Tibial nerve (tissue), 4 donors: Measurements from ENCODE around the gene UGT1A8. TPM values are rescaled to one million over a fixed set of nuclear protein-coding genes. Genes with fewer than 3 reads are reported as not detected.

Source experiments
- DNase-seq, 2 donors: peaks; one replicate each; pipeline ENCODE4 v3.0.0-alpha.2; 2019; ENCODE audit warnings: low spot score in 2 of 2
- H3K27ac ChIP-seq, 4 donors: fragments of 200-600 bp; sonication (generic) in 3 of 4; one replicate each; pipeline ENCODE4 v1.5.1; 2017 to 2019; ENCODE audit warnings: mild to moderate bottlenecking in 1 of 4
- H3K27me3 ChIP-seq, 2 donors: fragments of 200-600 bp; sonication (generic) in 1 of 2; one replicate each; pipeline versions ENCODE4 v1.5.1 to v1.6.0; 2017 to 2019
- H3K36me3 ChIP-seq, 3 donors: fragments of 200-600 bp; sonication (generic); one replicate each; pipeline ENCODE4 v1.5.1; 2018 to 2019
- H3K4me1 ChIP-seq, 4 donors: fragments of 200-600 bp; sonication (generic) in 3 of 4; one replicate each; pipeline ENCODE4 v1.5.1; 2017 to 2019
- H3K4me3 ChIP-seq, 4 donors: fragments of 200-600 bp; sonication (generic) in 3 of 4; one replicate each; pipeline ENCODE4 v1.5.1; 2017 to 2019; ENCODE audit warnings: mild to moderate bottlenecking in 1 of 4, moderate library complexity in 1 of 4
- H3K9me3 ChIP-seq, 4 donors: fragments of 200-600 bp; sonication (generic) in 3 of 4; one replicate each; pipeline ENCODE4 v1.5.1; 2017 to 2019
- CTCF ChIP-seq, 5 experiments: fragments of 200-600 bp in 3 of 5; fragments of 450-650 bp in 2 of 5; sonication (generic) in 3 of 5; IDR thresholded peaks; one replicate each; pipeline ENCODE4 v1.5.1; 2016 to 2019; ENCODE audit warnings: antibody characterized with exemption in 5 of 5, mild to moderate bottlenecking in 3 of 5, moderate library complexity in 2 of 5
- EP300 ChIP-seq, 2 donors: sonication (generic); formaldehyde crosslinking; IDR thresholded peaks; one replicate each; pipeline ENCODE4 v1.6.1; 2017; ENCODE audit warnings: antibody characterized with exemption in 2 of 2, mild to moderate bottlenecking in 1 of 2
- POLR2A ChIP-seq, 2 donors: fragments of 450-650 bp; IDR thresholded peaks; one replicate each; pipeline ENCODE4 v1.6.1; 2017; ENCODE audit warnings: antibody characterized with exemption in 2 of 2, mild to moderate bottlenecking in 2 of 2, moderate library complexity in 2 of 2
- WGBS, 2 donors: methylation state at CpG; one replicate each; pipeline ENCODE4 v1.1.5; 2018; 5-methylcytosine and 5-hydroxymethylcytosine counted together
- total RNA-seq, 4 donors: library from RNA; depleted of rRNA; stranded (reverse); fragments of >200 nt; gene quantifications; one replicate each; pipeline ENCODE4 v1.1.0, GENCODE V29; 2016

UGT1A8 gene
- total RNA-seq, 4 donors from 2014 or later, result not detected

GRCh38 chr2:233778030-233778429 is 160.6 kb downstream of the UGT1A8 start, which contains the start of gene MROH2A:
TSS of gene MROH2A (plus strand) at chr2:233778330. CDS start at chr2:233779359, 1,029 bp downstream.
- H3K9me3 ChIP-seq, result peaks cover 0 to 9% (median 0%) of the 10 kb centered on the region in 4 donors
- TF ChIP-seq EP300 (IDR thresholded peaks at IDR 0.05) (no peak), CTCF (IDR thresholded peaks at IDR 0.05) (no peak), POLR2A (IDR thresholded peaks at IDR 0.05) (no peak)
- no peak within 1 kb of the TSS for H3K27ac ChIP-seq
- H3K27me3 ChIP-seq, result no peaks in the 10 kb centered on the region
- H3K4me1 ChIP-seq, result no peaks in the 10 kb centered on the region
- 80 to 86% methylated on average over 2 of the region's 2 CpGs for WGBS, 2 donors
- H3K4me3 ChIP-seq, result no peak within 1 kb of the TSS
- no peak for DNase-seq
- no peaks in the 10 kb centered on the region for H3K36me3 ChIP-seq

- 93 to 100% methylated on average over 4 of the region's 4 CpGs for WGBS, 2 donors
- TF ChIP-seq CTCF (IDR thresholded peaks at IDR 0.05) (no peak), EP300 (IDR thresholded peaks at IDR 0.05) (no peak), POLR2A (IDR thresholded peaks at IDR 0.05) (no peak)
Measured at GRCh38 chr2:233779722-233780121, 162.3 kb downstream of the UGT1A8 start.

GRCh38 chr2:233780771-233781170 is 163.3 kb downstream of the UGT1A8 start:
- no peak overlapping the region for H3K27ac ChIP-seq
- peaks cover 0 to 6% (median 0%) of the 10 kb centered on the region in 4 donors for H3K9me3 ChIP-seq
- TF ChIP-seq EP300 (IDR thresholded peaks at IDR 0.05) (no peak), CTCF (IDR thresholded peaks at IDR 0.05) (no peak)
- H3K4me3 ChIP-seq, result no peak overlapping the region
- no peak for DNase-seq
- no peaks in the 10 kb centered on the region for H3K4me1 ChIP-seq
- H3K36me3 ChIP-seq, result no peaks in the 10 kb centered on the region
- 88 to 91% methylated on average over 4 of the region's 4 CpGs for WGBS, 2 donors
- H3K27me3 ChIP-seq, result no peaks in the 10 kb centered on the region

More at GRCh38 chr2:233779722-233780121, 162.3 kb downstream of the UGT1A8 start:
- Histone ChIP-seq H3K9me3 (peaks cover 0 to 10% (median 0%) of the 10 kb centered on the region in 4 donors), H3K4me3 (no peak overlapping the region), H3K27ac (no peak overlapping the region), H3K4me1 (no peaks in the 10 kb centered on the region), H3K36me3 (no peaks in the 10 kb centered on the region), H3K27me3 (no peaks in the 10 kb centered on the region)
- no peak for DNase-seq

- no peaks in the 10 kb centered on the region for H3K27me3 ChIP-seq
- no peak for TF ChIP-seq EP300 (IDR thresholded peaks at IDR 0.05)
- TF ChIP-seq CTCF (IDR thresholded peaks at IDR 0.05), result no peak
- no peak for TF ChIP-seq POLR2A (IDR thresholded peaks at IDR 0.05)
- peaks cover 0 to 7% (median 0%) of the 10 kb centered on the region in 4 donors for H3K9me3 ChIP-seq
- no peak overlapping the region for H3K4me3 ChIP-seq
- no peaks in the 10 kb centered on the region for H3K4me1 ChIP-seq
- 85 to 94% methylated on average over 7 of the region's 7 CpGs for WGBS, 2 donors
- H3K27ac ChIP-seq, result no peak overlapping the region
- H3K36me3 ChIP-seq, result no peaks in the 10 kb centered on the region
- no peak for DNase-seq
Measured at GRCh38 chr2:233789554-233789953, 172.1 kb downstream of the UGT1A8 start.

- no peak for DNase-seq
- Histone ChIP-seq H3K4me3 (no peak overlapping the region), H3K36me3 (no peaks in the 10 kb centered on the region), H3K27me3 (no peaks in the 10 kb centered on the region), H3K9me3 (peaks cover 0 to 4% (median 0%) of the 10 kb centered on the region in 4 donors), H3K4me1 (no peaks in the 10 kb centered on the region), H3K27ac (no peak overlapping the region)
- TF ChIP-seq POLR2A (IDR thresholded peaks at IDR 0.05) (no peak), EP300 (IDR thresholded peaks at IDR 0.05) (no peak), CTCF (IDR thresholded peaks at IDR 0.05) (no peak)
- WGBS, 2 donors, result 83 to 84% methylated on average over 18 of the region's 18 CpGs
Measured at GRCh38 chr2:233791151-233791882, 173.9 kb downstream of the UGT1A8 start.
